Ishikawa (cell line): Measurements from ENCODE around the gene HOPX.

Experiments
- CEBPB ChIP-seq: IDR thresholded peaks from 2 replicates; pipeline ENCODE4 v1.6.1; 2012
- EGR1 ChIP-seq: IDR thresholded peaks from 2 replicates; pipeline ENCODE4 v1.6.1; 2012
- NFIC ChIP-seq: IDR thresholded peaks from 2 replicates; pipeline ENCODE4 v1.6.1; 2012
- RAD21 ChIP-seq: IDR thresholded peaks from 2 replicates; pipeline ENCODE4 v1.6.1; 2012; ENCODE audit warnings: low read depth
- REST ChIP-seq: IDR thresholded peaks from 2 replicates; pipeline ENCODE4 v1.6.1; 2012; ENCODE audit warnings: low read depth, mild to moderate bottlenecking
- TAF1 ChIP-seq: IDR thresholded peaks from 2 replicates; pipeline ENCODE4 v1.6.1; 2012; ENCODE audit warnings: low read depth, mild to moderate bottlenecking
- TEAD4 ChIP-seq: IDR thresholded peaks from 2 replicates; pipeline ENCODE4 v1.6.1; 2012
- YY1 ChIP-seq: IDR thresholded peaks from 2 replicates; pipeline ENCODE4 v1.6.1; 2012; ENCODE audit warnings: low read depth
- TF ChIP-seq, protein P1 (sequence below): IDR thresholded peaks from 2 replicates; pipeline ENCODE4 v1.6.1; 2012

GRCh38 chr4:56613101-56613862 is 67.8 kb downstream of the HOPX start:
- no peak for TF ChIP-seq CEBPB
- TF ChIP-seq, protein P1, sequence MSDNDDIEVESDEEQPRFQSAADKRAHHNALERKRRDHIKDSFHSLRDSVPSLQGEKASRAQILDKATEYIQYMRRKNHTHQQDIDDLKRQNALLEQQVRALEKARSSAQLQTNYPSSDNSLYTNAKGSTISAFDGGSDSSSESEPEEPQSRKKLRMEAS = no peak
- TF ChIP-seq NFIC = no peak
- TF ChIP-seq YY1 = no peak
- no peak for TF ChIP-seq TAF1
- TF ChIP-seq EGR1 = no peak
- TF ChIP-seq REST = no peak
- no peak for TF ChIP-seq TEAD4
- TF ChIP-seq RAD21 = no peak
